Left lobe of liver (tissue), 2 donors: ENCODE results near the gene C12orf60. TPM values are rescaled to one million over a fixed set of nuclear protein-coding genes. Genes with fewer than 3 reads are reported as not detected.

Source experiments
- ATAC-seq: fragments of 200-7000 bp; cut with Tn5 transposase; one replicate; pipeline ENCODE4 v1.9.1; 2020; ENCODE audit warnings: mild to moderate bottlenecking, moderate library complexity
- DNase-seq: peaks from one replicate; pipeline ENCODE4 v3.0.0-alpha.2; 2020; ENCODE audit warnings: low spot score
- total RNA-seq: library from RNA; stranded (reverse); gene quantifications from one replicate; pipeline ENCODE4 v1.2.1, GENCODE V29; 2021
- donor health status: DM: no; HTN: no; CAD: no; lungs with moderate emphysema.
- donor health status: DM: no; HTN: yes; CAD: no.

Gene C12orf60
- total RNA-seq, 1 donor from 2014 or later: 0.33 TPM

- DNase-seq (no peak), ATAC-seq (no peak)
These were observed 65.5 kb downstream of the C12orf60 start for GRCh38 chr12:14868916-14869506.

GRCh38 chr12:14871247-14871646 lies 67.8 kb downstream of the C12orf60 start:
- ATAC-seq: no peak
- no peak for DNase-seq

GRCh38 chr12:14871886-14872285 lies 68.4 kb downstream of the C12orf60 start:
- ATAC-seq (no peak), DNase-seq (no peak)

- DNase-seq: no peak
These were observed 70.1 kb downstream of the C12orf60 start for GRCh38 chr12:14873440-14874185.

More at GRCh38 chr12:14873440-14874185, 70.1 kb downstream of the C12orf60 start:
- ATAC-seq: no peak

Other genes starting within 250 kb of the C12orf60 start
- 2.5 TPM for gene PLBD1, start 235.8 kb upstream of the C12orf60 start, total RNA-seq
- not detected for gene GUCY2C, start 107.1 kb upstream of the C12orf60 start, total RNA-seq
- 15.9 TPM for gene WBP11, start 192 bp upstream of the C12orf60 start, total RNA-seq
- gene SMCO3, start 10.5 kb downstream of the C12orf60 start, total RNA-seq: 0.53 TPM
- gene ART4, start 39.9 kb downstream of the C12orf60 start, total RNA-seq: 27.5 TPM
- gene MGP, start 82.2 kb downstream of the C12orf60 start, total RNA-seq: 5.5 TPM
- 0.30 TPM for gene ERP27, start 134.9 kb downstream of the C12orf60 start, total RNA-seq
- gene ARHGDIB, start 157.9 kb downstream of the C12orf60 start, total RNA-seq: 22.3 TPM
- not detected for gene PDE6H, start 169.4 kb downstream of the C12orf60 start, total RNA-seq